ENCODE data around the gene KIRREL1. TPM values are rescaled to one million over a fixed set of nuclear protein-coding genes. Genes with fewer than 3 reads are reported as not detected.

Gene KIRREL1
- total and polyA plus RNA-seq, 2 of the 13 experiments (the other 11 are each of a cell fraction or from before 2014, with no cell fraction given), result 0.02 to 0.03 TPM

GRCh38 chr1:157960773-157961172, 32.7 kb upstream of the KIRREL1 start:
- DNase-seq (ENCODE audit: low spot score) (no peak), ATAC-seq (no peak), FAIRE-seq (no peak)
- BruUV-seq (replicated peaks), result no TSS peak
- Histone ChIP-seq H3K4me2 (ENCODE audit: low read depth, low read length) (no peak overlapping the region), H3K36me3 (replicated peaks in 1 of 2; ENCODE audit: control insufficient read depth in 1 of 2, insufficient read depth in 2 of 2, low read length in 2 of 2) (no peaks in the 10 kb centered on the region), H4K20me1 (ENCODE audit: insufficient read depth, low read length) (no peaks in the 10 kb centered on the region), H3K9me3 (ENCODE audit: low read length) (no peaks in the 10 kb centered on the region), H3K4me3 (replicated peaks in 1 of 3; ENCODE audit: insufficient read depth in 1 of 3, low read depth in 2 of 3, low read length in 3 of 3) (no peak overlapping the region), H3K9ac (ENCODE audit: insufficient read depth, low read depth, low read length) (no peak overlapping the region), H3K27ac (ENCODE audit: extremely low read length, insufficient read depth, low read length) (no peak overlapping the region), H3K79me2 (ENCODE audit: insufficient read depth, low read length) (no peaks in the 10 kb centered on the region), H3K27me3 (ENCODE audit: control insufficient read depth in 1 of 2, insufficient read depth in 2 of 2, low read length in 2 of 2) (no peaks in the 10 kb centered on the region; a peak in 1 of 5 replicates), H3K4me1 (ENCODE audit: insufficient read depth, low read length) (peaks cover 7% of the 10 kb centered on the region), H2AFZ (ENCODE audit: low read length) (no peak overlapping the region)
- ChIA-PET POLR2A (no interaction called here), CTCF (ENCODE audit: low intra/inter-chr PET ratio, low total read pairs) (no interaction called here)
- intact Hi-C loops (cut with micrococcal nuclease; ENCODE audit: unreplicated experiment), result loop anchor here (5.0 to 10.0 kb wide), 2 partner anchors 1034 to 1112 kb away; no protein-coding TSS in a partner anchor
- 40% methylated on average over 2 of the region's 2 CpGs for WGBS (ENCODE audit: low lambda C conversion rate)
- TF ChIP-seq ZNF441 (CRISPR knock-in tag; IDR thresholded peaks at IDR 0.05; ENCODE audit: borderline replicate concordance) (no peak), ZNF614 (CRISPR knock-in tag; IDR thresholded peaks at IDR 0.05; ENCODE audit: borderline replicate concordance) (no peak), HNRNPH1 (optimal IDR thresholded peaks at IDR 0.05; ENCODE audit: low read depth, low read length) (no peak), ZNF709 (CRISPR knock-in tag; IDR thresholded peaks at IDR 0.05) (no peak), HNF4A (CRISPR knock-in tag; IDR thresholded peaks at IDR 0.05) (no peak), ELK4 (CRISPR knock-in tag; IDR thresholded peaks at IDR 0.05; ENCODE audit: borderline replicate concordance) (no peak), KDM1A (CRISPR knock-in tag; IDR thresholded peaks at IDR 0.05) (no peak)
- TF ChIP-seq, protein P1, sequence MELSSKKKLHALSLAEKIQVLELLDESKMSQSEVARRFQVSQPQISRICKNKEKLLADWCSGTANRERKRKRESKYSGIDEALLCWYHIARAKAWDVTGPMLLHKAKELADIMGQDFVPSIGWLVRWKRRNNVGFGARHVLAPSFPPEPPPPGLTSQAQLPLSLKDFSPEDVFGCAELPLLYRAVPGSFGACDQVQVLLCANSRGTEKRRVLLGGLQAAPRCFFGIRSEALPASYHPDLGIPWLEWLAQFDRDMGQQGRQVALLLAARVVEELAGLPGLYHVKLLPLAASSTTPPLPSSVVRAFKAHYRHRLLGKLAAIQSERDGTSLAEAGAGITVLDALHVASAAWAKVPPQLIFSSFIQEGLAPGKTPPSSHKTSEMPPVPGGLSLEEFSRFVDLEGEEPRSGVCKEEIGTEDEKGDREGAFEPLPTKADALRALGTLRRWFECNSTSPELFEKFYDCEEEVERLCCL (CRISPR knock-in tag; IDR thresholded peaks at IDR 0.05; ENCODE audit: borderline replicate concordance), result no peak
- in situ Hi-C loops (cut with HindIII; ENCODE audit: extremely low pct_ligation_motif_present, low pct_unique_long_range_greater_than_20kb), result loop anchor here (5.0 to 10.0 kb wide), 2 partner anchors 124 to 162 kb away; no protein-coding TSS in a partner anchor

All from HepG2 (cell line).